ENCODE measurements around the gene AUTS2. TPM values are rescaled to one million over a fixed set of nuclear protein-coding genes. Genes with fewer than 3 reads are reported as not detected.

The AUTS2 gene
- total RNA-seq, 1 donor from 2014 or later: 20.4 TPM

DNA sequence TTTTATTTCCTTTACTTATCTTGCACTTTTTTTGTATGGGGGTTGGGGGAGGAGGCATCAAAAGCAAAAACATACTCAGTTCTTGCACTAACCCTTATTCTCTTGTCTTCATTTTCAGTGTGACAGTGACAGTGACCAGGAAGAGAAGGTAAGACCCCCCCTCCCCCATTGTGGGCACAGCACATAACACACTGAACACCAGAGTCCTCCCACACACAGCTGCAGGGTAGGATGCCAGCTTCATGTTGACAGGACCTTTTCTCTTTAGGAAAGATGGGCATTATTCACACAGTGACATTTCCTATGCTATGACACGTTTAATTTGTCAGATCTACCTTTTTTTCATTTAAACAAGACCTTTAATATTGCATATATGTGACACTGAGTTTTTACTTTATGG lies 837.4 kb downstream of the AUTS2 start:
- no peak for ATAC-seq

GRCh38 chr7:70436790-70437350 lies 838.6 kb downstream of the AUTS2 start:
- no peak for ATAC-seq

DNA sequence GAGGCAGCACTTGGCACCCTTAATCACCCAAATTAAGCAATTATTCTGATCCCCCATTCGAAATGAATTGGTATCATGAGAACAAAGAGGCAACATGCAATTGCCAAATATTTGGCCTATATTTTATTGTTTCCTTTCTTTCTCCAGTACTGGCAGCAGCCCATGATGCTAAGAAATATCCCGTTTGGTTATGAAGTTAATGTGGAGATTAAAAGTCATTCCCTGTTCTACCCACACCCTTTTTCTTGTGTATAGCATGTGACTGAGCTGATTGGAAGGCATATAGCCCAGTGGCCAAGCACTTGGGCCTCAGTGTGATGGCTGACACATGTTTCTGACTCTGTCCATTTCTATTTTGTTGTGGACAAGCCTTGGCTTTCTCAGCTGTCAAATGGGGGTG lies 841.4 kb downstream of the AUTS2 start:
- no peak for ATAC-seq

DNA sequence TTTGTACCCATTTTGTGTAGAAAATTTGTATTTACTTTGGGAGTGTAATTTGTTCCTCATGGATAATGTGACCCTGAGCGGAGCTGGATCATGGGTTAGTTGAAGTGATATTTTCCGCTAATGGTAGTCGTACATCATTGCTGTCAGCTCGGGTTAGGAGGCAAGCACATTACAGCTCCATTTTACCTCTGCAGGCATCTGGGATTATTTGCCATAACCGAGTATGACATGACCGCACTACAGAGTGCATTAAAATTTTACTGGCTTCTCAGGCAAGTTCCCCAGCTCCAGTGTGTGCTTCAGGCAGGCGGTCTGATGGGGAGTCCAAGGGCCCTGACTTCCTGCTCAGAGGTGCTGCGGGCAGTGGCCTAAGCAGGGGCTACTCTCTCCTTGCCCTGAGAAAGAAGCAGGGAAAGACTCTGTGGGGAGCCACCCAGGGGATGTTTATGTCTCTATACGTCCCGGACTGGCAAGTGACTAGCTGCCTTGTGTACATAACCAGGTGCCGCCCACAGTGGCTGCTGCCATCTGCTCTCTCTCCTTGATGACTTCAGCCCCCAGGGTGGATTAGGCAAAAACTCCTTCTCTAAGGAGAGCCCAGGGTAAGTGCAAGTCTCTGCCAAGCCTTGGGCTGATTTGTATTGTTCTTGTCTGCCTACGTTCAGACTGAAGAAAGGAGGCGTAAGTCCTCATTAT lies 848.3 kb downstream of the AUTS2 start:
- peak; percentile 56 for ATAC-seq

DNA sequence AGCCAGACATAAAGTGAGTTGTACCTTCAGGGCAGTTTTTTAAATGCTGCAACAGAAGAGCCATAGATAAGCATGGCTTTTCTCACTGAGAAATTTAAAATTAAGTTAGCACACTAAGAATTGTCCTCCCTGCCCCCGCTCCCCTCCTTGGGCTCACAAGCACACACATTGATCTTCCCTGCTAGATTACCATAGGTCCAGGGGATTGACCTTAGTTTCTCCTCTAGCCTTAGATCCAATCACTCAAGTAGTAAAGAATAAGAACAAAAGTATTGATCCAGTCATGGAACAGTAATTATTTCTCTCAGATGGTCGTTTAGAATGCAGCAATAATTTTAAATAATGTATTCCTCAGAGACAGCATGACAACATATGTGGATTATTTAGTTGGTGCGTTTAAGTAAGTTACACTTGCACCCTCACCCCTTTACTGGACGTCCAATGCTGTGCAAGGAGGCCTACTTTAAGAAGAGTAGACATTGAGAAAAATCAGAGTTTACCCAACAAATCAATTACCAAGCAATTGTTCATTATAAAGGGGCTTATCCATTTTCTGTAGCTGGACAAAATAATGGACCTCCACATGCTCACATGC lies 850.1 kb downstream of the AUTS2 start:
- no peak for ATAC-seq

GRCh38 chr7:70450731-70451130 lies 852.5 kb downstream of the AUTS2 start:
- ATAC-seq: no peak

DNA sequence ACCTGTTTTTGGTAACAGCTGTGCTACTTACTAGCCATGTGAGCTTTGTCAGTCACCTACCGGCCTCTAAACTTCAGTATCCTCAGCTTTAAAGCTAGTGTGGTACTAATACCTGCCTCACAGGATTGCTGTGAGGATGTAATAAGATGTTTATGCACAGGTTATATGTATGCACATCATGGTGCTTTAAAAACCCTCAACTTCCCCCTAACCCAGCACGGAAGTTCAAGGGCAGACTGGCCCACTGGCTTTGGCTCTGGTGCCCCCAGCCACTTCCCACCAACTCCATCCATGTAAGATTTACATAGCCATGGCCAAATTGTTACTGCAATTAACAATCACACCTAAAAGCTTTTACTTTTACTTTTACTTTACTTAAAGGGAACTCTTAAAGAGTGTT lies 857.6 kb downstream of the AUTS2 start:
- ATAC-seq: no peak

DNA sequence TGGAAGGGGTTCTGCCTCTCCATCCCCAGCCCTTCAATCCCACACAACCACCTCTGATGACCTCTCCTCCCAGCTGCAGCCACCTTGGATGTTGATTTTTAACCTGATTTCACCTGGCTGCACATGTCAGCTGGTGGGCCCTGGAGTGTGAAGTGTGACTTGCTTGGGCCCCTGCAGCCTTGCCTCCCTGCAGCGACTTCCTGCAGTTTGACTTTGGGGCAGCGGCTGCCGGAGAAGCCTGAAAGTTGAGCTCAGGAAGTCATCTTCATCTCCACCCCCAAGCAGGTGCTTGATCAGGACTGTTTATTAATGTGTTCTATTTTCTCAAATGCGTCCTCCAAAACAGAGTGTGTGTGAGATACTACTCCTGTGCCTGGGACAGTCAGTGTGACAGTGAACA lies 858.4 kb downstream of the AUTS2 start:
- no peak for ATAC-seq

DNA sequence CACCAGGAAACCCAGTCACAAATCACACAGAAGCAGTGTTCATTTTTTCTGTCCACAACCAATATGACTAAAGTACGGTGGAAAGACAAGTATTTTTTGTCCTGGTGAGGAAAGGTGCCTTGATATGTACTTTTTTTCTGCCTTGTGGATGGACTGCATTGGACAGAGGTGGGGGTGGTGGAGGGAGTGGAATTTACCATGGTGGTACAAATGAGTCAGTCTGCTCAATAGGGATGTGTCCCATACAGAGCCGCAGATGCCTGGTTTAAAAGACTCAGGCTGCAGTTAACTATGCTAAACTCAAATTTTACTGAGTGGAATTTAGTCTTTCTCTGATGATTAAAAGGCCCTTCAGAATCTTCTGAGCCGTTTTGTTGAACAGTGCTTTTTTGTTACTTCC lies 859.2 kb downstream of the AUTS2 start:
- no peak for ATAC-seq

- ATAC-seq: no peak
Observed at GRCh38 chr7:70457883-70458680, 859.8 kb downstream of the AUTS2 start.

DNA sequence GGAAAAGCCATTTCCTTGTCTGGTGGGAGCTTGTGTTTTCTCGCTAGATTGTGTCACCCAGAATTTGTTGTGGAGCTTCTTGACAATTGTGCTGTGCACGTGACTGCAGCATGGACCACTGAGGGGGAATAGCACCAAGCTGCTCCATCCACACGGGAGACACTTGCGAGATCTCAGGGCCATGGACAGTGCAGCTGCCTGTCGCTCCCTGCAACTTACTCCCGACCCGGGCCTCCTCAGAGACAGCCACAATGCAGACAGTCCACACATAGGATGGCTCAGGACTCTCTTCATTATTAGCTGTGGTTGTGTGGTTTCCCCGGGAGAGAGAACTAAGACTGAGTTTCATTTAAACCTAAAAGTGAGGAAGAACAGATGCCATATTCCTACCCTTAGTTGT lies 860.5 kb downstream of the AUTS2 start:
- no peak for ATAC-seq

- ATAC-seq: no peak
Observed at GRCh38 chr7:70459546-70459945, 861.3 kb downstream of the AUTS2 start.

- ATAC-seq: no peak
Observed at GRCh38 chr7:70460071-70460470, 861.8 kb downstream of the AUTS2 start.

DNA sequence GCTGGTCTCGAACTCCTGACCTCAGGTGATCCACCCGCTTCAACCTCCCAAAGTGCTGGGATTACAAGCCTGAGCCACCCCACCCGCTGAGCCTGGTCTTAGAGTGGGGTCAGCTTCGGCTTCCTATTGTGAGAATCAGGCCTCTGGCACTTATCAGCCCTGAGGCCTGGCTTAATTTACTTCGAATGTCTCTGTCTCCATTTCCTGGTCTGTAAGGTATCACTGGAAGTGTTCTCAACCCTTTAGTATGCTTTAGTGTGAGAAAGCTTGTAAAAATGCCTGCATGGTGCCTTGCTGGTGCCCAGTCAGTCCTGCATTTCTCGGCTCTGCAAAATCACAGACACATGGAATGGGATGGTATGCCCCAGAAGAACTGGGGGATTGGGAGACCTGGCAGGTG lies 862.3 kb downstream of the AUTS2 start:
- no peak for ATAC-seq

DNA sequence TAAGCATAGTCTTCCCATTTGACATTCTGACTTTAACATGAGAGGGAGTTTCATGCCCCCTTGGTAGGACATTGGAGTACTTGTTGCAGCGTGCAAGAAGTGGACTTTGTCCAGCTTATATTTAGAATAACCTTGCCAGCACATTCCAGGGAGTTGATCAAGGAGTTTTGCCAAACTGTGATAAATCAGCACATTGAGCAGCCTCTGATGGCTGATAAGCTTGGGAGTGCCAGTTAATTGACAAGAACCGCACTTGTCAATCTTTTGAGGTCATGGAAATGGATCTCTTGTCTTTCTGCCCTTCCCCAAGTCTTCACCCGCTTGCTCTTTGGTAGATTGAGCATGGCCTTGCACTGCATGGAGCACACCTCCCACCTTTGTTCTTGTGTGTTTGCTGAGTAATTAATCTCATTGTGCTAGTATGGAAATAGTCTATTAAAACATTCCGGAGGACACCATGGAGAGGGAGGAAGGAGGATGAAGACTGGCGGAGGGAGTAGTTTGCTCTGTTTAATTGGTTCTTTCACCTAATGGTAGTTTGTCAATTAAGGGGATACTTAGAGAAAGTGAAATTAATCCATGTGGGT lies 865.2 kb downstream of the AUTS2 start:
- ATAC-seq: no peak

GRCh38 chr7:70466725-70467364 lies 868.6 kb downstream of the AUTS2 start:
- ATAC-seq: no peak

- ATAC-seq: no peak
Observed at GRCh38 chr7:70470746-70471145, 872.5 kb downstream of the AUTS2 start.

DNA sequence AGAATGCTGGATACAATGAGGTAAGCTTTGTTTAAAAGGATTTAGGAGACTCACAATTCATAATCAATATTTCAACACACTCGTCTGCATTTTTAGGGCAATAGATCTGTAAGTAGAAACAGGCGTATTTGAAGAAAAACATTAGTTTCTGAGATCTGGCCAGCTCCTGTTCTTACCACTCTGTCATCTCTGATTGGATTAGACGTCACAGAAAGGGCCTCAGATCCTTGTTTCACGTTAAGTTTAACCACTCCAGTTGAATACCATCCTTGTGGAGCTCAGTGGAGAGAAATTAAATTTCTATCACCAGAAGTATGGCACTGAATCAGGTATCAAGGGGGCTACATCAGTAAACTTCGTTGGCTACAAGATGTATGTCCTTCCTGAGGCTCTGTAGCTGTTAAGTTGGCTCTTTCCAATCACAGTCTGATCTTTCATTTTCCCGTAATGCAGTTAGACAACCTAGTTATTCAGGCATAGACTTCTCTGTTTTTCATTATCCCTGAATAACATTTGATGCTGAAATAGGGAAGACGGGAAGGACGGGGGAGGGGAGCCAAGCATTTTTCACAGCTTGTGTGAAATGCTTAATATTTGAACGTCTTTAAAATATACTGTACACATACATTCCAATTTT lies 874.4 kb downstream of the AUTS2 start:
- no peak for ATAC-seq

DNA sequence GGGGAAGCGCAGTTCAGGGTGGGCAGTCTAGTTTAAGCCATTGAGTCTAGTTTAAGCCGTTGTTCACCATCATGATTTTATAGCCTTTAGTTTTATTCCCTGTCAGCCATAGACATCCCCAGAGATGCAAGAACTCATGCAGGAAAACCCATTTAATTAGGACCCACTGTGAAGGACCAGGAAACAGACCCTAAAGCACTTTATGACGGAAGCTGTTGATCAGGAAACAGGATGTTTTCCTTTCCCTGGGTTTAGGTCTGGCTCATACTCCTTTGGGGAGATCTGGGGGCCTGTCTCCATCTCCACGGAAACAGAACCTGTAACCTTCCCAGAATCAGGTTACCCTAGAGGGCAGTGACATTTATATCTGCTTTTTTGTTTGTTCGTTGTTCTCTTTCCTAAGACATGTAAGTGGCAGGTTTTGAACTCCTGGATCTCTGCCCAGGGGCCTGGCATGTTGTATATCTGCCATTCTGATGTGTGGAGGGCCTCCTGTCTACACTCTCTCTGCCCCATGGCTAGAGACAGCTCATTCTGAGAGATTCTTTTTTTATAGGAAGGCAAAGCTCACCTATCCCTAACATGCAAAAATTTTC lies 876.5 kb downstream of the AUTS2 start:
- ATAC-seq: no peak

DNA sequence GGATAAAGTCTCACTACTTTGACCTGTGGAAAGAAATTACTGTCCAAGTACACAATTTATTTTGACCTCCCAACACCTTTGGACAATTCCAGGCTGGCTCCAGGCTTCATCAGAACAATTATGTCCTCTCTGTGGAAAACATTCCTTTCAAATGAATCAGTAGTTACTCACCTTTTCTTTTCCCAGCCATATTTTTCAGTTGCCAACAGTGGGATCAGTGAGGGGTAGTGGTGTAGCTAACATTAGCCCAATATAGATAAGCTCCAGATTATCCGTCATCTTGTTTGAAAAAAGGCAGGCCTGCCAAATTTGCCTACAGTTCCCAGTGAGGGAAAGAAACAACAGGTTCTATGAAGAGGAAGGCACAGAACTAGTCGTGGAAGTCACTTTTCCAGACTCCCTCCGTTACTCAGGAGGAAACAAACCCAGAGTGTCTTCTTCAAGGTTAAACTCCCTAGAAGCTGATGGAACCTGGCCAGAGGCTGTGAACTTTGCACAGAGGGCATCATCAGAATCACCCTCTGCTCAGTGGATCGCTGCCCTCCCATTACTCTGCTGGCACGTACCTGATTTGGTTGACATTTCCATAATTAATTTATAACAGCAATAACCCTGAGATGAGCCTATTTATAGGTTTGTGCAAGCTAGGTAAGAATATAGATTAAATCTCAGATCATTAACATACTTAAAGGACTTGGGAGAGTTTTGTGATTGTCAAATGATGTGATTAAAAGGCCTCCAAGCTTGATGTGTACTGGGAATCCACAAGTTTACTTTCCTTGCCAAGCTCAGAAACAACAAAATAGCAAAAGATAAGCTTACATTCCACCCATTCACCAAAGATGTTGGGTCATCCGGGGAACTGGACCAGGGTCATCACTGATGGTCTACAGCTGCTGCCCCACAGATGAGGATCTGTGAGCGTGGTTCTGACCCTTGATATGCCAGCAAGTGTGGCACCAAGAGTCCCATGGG lies 879.0 kb downstream of the AUTS2 start:
- ATAC-seq: no peak

Data from esophagus mucosa (tissue), 1 donor.